ENCODE results near the gene DNAJA3. TPM values are rescaled to one million over a fixed set of nuclear protein-coding genes. Genes with fewer than 3 reads are reported as not detected.

The DNAJA3 gene
- total and polyA plus RNA-seq, 2 donors (not counting 3 experiments of a cell fraction or from before 2014, with no cell fraction given) = 33.4 to 45.4 TPM

GRCh38 chr16:4443271-4443670 is 17.6 kb downstream of the DNAJA3 start:
- Histone ChIP-seq H3K27me3 (ENCODE audit: control insufficient read depth in 2 of 2, insufficient read depth in 2 of 2, low read length in 2 of 2) (no peaks in the 10 kb centered on the region), H2AFZ (ENCODE audit: low read depth, low read length) (no peak overlapping the region), H3K27ac (ENCODE audit: insufficient read depth, low read depth, low read length) (no peak overlapping the region), H3K9ac (replicated peaks; ENCODE audit: extremely low read depth, insufficient read depth, low read length) (no peak overlapping the region), H3K9me3 (replicated peaks; ENCODE audit: control insufficient read depth, insufficient read depth, low read length) (no peaks in the 10 kb centered on the region), H3K4me2 (ENCODE audit: insufficient read depth, low read length) (no peak overlapping the region), H3K9me1 (replicated peaks; ENCODE audit: control insufficient read depth, extremely low read depth, insufficient read depth, low read length) (no peaks in the 10 kb centered on the region), H3K4me1 (ENCODE audit: control insufficient read depth, extremely low read depth, insufficient read depth, low read length) (no peaks in the 10 kb centered on the region), H3K79me2 (ENCODE audit: control insufficient read depth, insufficient read depth, low read length) (no peaks in the 10 kb centered on the region), H3K36me3 (ENCODE audit: control insufficient read depth in 2 of 2, extremely low read depth in 1 of 2, insufficient read depth in 2 of 2, low read length in 2 of 2) (peaks cover 20 to 49% of the 10 kb centered on the region in 2 experiments), H4K20me1 (replicated peaks; ENCODE audit: control insufficient read depth, extremely low read depth, insufficient read depth, low read length) (no peaks in the 10 kb centered on the region), H3K4me3 (replicated peaks in 1 of 3; ENCODE audit: insufficient read depth in 1 of 3, low read depth in 1 of 3, low read length in 3 of 3) (no peak overlapping the region)
- ChIA-PET POLR2A (no interaction called here), CTCF (no interaction called here)
- BruUV-seq (replicated peaks) = no TSS peak
- no peak for TF ChIP-seq POLR2A (IDR thresholded peaks at IDR 0.05; ENCODE audit: low read depth, low read length)
- no peak for TF ChIP-seq JUN (IDR thresholded peaks at IDR 0.05; ENCODE audit: borderline replicate concordance, insufficient read depth, insufficient read length, low read depth)
- no peak for TF ChIP-seq MYC (IDR thresholded peaks at IDR 0.05; ENCODE audit: low read depth, low read length)
- no peak for TF ChIP-seq POLR2AphosphoS5 (IDR thresholded peaks at IDR 0.05; ENCODE audit: insufficient read depth, low read depth, low read length)
- no peak for TF ChIP-seq MAX (IDR thresholded peaks at IDR 0.05; ENCODE audit: insufficient read depth, insufficient read length)
- no peak for TF ChIP-seq EZH2 (IDR thresholded peaks at IDR 0.05; ENCODE audit: borderline replicate concordance, low read depth, low read length, severe bottlenecking)
- TF ChIP-seq GATA2 (IDR thresholded peaks at IDR 0.05; ENCODE audit: insufficient read depth, insufficient read length, low read depth, low read length) = no peak
- no peak for TF ChIP-seq FOS (IDR thresholded peaks at IDR 0.05; ENCODE audit: borderline replicate concordance, insufficient read depth, low read length)
- no peak for TF ChIP-seq CTCF (IDR thresholded peaks at IDR 0.05; ENCODE audit: extremely low read depth in 1 of 2, insufficient read depth in 1 of 2, low read depth in 1 of 2, low read length in 2 of 2)
- dilution Hi-C loops (cut with MboI; ENCODE audit: extremely low pct_ligation_motif_present, low sequenced_read_pairs) (no loop called here), intact Hi-C loops (cut with micrococcal nuclease) (no loop called here)
- no peak for DNase-seq (ENCODE audit: low read depth, low spot score)
- FAIRE-seq = no peak

All from endothelial cell of umbilical vein (primary cell).